ENCODE data around the gene ENTPD1.

ENTPD1 gene

GRCh38 chr10:95833042-95833610 lies 77.2 kb downstream of the ENTPD1 start:
- no peak for DNase-seq

- DNase-seq: no peak
Observed at GRCh38 chr10:95834406-95834805, 78.4 kb downstream of the ENTPD1 start.

- DNase-seq: no peak
Observed at GRCh38 chr10:95835149-95835860, 79.3 kb downstream of the ENTPD1 start.

- DNase-seq: no peak
Observed at GRCh38 chr10:95835911-95836310, 79.9 kb downstream of the ENTPD1 start.

GRCh38 chr10:95836610-95837355 lies 80.8 kb downstream of the ENTPD1 start:
- DNase-seq: no peak

- DNase-seq: no peak
Observed at GRCh38 chr10:95837356-95837776, 81.4 kb downstream of the ENTPD1 start.

GRCh38 chr10:95837783-95838182 lies 81.8 kb downstream of the ENTPD1 start:
- no peak for DNase-seq

- DNase-seq: no peak
Observed at GRCh38 chr10:95840121-95840520, 84.2 kb downstream of the ENTPD1 start.

- DNase-seq: no peak
Observed at GRCh38 chr10:95840681-95841080, 84.7 kb downstream of the ENTPD1 start.

- peak; percentile 60 for DNase-seq
Observed at GRCh38 chr10:95841661-95842498, 85.9 kb downstream of the ENTPD1 start.

GRCh38 chr10:95845411-95845810 lies 89.4 kb downstream of the ENTPD1 start:
- DNase-seq: no peak

- DNase-seq: no peak
Observed at GRCh38 chr10:95847007-95847406, 91.0 kb downstream of the ENTPD1 start.

- no peak for DNase-seq
Observed at GRCh38 chr10:95848841-95849240, 92.9 kb downstream of the ENTPD1 start.

GRCh38 chr10:95850791-95851190 lies 94.8 kb downstream of the ENTPD1 start:
- no peak for DNase-seq

- no peak for DNase-seq
Observed at GRCh38 chr10:95860166-95860940, 104.4 kb downstream of the ENTPD1 start.

GRCh38 chr10:95861386-95861785 lies 105.4 kb downstream of the ENTPD1 start:
- no peak for DNase-seq

GRCh38 chr10:95864906-95865813 lies 109.2 kb downstream of the ENTPD1 start:
- DNase-seq: peak; percentile 38

GRCh38 chr10:95865814-95866466 lies 110.0 kb downstream of the ENTPD1 start:
- DNase-seq: no peak

- DNase-seq: no peak
Observed at GRCh38 chr10:95866467-95866842, 110.5 kb downstream of the ENTPD1 start.

GRCh38 chr10:95867866-95868265 lies 111.9 kb downstream of the ENTPD1 start:
- DNase-seq: no peak
